ENCODE data around the gene SBNO1. TPM values are rescaled to one million over a fixed set of nuclear protein-coding genes. Genes with fewer than 3 reads are reported as not detected.
A peak's percentile ranks its signal among the peaks of the same experiment; 100 is the strongest.
"Not testable (repeated sequence)": the region's sequence is repeated elsewhere in the genome, so short reads cannot be mapped to it uniquely, and the experiment has no call there.

SBNO1 gene
- polyA plus RNA-seq, 1 donor, result 18.7 TPM

DNA sequence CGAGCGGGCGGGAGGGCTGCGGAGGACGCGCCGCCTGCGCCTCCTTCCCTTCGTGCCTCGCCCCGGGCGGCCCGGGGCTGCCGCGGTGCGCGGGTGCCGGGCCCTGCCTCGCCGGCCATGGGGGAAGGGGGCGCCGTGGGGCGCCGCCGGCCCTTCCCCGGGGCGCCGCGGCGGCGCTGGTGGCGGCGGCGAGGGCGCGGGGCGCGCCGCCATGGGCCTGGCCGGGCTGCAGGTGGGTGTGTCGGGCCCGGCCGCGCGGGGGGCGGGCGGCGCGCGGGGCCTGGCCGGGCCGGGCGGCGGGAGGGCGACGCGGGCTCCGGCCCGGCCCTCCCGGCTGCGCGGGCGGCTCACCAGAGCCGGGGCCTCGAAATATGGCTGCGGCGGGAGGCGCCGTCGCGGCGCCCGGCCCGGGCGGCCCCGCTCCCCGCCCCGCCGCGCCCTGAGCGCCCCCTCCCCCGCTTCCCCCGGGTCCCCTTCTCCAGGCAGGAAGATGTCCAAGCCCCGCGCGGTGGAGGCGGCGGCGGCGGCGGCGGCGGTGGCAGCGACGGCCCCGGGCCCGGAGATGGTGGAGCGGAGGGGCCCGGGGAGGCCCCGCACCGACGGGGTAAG, 24.4 kb upstream of the SBNO1 start:
- DNase-seq (ENCODE audit: low read depth), result no peak

DNA sequence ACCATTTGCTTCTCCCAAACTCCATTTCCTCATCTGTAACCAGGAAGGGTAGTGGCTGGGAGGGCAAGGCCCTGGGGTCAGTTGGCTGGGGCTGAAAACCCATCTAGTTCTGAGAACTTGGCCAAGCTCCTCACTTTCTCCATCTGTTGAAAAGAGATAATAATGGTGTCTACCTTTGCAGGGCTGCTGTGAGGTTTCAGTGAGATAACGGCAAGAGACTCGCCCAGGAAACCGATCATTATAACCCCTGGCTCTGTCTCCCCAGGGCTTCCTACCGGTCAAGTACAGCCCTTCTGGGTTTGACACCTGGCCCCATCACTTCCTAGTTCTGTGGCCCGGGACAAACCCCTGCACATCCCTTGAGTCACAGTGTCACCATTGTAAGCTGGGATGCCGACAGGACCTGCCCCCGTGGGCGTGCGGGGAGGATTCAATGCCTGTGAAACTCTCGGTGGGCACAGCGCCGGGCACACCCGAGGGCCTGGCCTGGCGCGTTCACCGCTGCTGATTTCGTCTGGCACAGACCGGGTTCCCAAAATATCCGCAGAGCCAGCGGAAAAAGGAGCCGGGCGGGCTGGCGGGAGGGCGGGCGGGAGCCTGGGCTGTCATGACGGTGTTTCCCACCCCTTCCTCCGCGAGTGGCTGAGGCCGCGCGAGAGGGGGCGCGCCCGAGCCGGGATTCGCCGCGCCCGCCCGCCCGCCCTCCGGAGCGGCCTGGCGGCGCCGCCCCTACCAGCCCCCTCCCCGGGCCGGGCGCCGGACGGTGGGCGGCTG, 23.7 kb upstream of the SBNO1 start:
- DNase-seq (ENCODE audit: low read depth), result no peak

DNA sequence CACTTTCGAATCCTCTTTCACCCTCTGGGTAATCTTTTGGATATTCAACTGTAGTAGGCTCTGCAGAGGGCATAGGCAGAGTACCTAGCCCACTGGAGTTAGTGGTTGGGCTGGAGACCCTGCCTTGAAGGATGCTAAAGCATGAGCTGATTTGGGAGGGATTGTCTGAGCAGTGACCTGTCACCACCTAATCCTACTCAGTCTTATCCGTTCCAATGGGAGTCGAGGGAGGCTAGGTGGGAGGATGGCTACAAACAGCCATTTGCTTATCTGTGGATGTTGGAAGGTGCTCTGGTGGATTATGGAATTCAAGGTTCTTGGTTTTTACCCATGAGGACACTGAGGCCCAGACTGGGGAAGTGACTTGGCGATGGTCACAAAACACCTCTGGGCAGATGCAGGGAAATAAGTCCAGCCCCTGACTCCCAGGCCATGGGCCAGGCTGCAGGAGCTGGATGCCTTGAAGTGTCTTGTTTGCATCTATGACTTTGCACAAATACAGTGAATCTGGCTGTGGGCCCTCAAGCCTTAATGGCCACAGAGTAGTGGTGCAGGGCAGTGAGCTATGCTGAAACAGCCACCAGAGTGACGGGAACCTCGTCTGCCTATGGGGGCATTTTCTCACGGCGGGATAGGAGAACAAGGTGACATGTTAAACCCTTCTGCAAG, 23.0 kb upstream of the SBNO1 start:
- DNase-seq (ENCODE audit: low read depth), result no peak

DNA sequence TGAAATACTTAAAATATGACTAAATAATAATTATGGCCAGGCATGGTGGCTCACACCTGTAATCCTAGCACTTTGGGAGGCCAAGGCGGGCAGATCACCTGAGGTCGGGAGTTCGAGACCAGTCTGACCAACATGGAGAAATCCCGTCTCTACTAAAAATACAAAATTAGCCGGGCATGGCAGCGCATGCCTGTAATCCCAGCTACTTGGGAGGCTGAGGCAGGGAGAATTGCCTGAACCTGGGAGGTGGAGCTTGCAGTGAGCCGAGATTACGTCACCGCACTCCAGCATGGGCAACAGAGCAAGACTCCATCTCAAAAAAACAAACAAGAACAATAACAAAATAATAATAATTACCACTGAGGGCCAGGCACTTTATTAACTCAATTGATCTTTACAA, 20.9 kb upstream of the SBNO1 start:
- not testable (repeated sequence) for DNase-seq (ENCODE audit: low read depth)

DNA sequence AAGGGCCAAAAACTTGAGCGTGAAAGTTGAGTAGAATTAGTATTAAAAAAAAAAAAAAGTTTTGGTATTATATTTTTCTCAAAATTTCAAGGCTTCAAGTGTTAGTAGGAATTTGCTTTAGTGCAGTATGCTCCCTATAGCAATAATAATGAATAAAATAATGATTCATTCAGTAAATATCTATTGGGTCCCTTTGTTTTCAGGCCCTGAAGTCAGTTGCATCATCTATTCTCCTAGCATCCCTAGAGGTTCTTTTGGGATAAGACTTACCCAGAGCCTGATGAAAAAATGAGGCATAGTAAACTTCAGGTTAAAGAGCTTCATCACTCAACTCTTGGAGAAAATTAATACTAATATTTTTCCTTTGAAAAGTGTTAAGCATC, 20.3 kb upstream of the SBNO1 start:
- no peak for DNase-seq (ENCODE audit: low read depth)

DNA sequence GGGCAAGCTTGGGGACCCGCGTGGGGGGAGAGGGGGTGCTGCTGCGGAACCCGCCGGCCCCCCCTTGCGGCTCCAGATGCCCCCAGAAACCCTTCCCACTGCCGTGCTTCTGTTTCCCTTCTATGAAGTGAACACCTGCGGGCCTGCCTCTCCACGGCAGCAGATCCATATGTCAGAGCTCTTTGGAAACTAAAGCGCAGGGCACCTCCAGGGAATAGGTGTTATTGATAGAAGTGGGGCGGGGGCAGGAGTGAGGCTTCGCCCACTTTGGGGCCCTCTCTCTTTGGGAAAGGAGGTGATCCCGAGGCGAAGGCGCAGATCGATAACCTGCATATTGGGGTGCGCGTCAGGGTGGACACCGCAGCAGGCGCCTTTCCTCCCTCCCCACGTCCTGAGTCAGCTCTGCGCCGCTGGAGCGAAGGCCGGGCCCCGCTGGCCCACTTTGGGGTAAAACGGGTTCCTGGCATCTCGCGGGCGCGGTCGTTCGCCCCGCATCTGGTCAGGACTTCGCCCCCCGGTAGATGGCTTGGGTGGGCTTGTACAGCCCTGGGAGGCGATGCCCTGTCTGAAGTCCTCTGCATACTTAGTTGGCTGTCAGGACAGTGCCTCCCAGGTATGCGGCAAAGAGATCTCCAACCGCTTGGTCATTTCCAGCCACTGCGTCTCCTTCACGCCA, 19.8 kb upstream of the SBNO1 start:
- no peak for DNase-seq (ENCODE audit: low read depth)

DNA sequence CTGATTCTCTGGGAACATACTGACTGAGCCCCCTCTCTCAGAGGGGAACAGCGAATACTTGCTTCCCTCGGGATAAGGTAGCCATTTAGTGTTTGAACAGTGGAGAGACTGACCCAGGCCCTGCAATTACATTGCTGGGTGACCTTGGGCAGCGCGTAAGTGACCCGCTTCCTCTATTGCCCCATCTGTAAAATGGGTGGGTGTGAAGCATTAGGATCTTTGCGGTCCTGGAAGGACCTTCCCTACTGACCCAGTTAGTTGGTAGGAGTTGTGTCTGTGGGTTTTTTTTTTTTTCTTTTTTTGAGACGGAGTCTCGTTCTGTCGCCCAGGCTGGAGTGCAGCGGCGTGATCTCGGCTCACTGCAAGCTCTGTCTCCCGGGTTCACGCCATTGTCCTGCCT, 18.0 kb upstream of the SBNO1 start:
- no peak for DNase-seq (ENCODE audit: low read depth)

DNA sequence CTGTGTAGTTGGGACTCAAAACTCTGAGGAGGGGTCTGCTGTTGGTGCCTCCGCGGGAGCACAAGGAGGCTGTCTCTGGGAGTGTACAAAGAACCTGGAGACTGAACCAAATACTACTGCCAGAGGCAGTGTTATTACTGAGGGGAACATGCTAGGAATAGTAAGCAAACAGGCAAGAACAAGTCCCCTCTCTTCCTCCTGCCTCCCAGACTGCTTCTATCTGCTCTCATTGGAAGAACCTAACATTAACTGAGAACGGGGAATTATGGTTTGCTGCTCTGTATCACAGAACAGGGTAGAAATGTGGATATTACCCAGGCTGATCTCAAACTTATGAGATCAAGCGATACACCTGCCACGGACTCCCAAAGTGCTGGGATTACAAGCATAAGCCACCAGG, 14.7 kb upstream of the SBNO1 start:
- no peak for DNase-seq (ENCODE audit: low read depth)

DNA sequence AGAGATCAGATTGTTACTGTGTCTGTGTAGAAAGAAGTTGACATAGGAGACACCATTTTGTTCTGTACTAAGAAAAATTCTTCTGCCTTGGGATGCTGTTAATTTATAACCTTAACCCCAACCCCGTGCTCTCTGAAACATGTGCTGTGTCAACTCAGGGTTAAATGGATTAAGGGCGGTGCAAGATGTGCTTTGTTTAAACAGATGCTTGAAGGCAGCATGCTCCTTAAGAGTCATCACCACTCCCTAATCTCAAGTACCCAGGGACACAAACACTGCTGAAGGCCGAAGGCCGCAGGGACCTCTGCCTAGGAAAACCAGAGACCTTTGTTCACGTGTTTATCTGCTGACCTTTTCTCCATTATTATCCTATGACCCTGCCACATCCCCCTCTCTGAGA, 7.8 kb upstream of the SBNO1 start:
- not testable (repeated sequence) for DNase-seq (ENCODE audit: low read depth)

DNA sequence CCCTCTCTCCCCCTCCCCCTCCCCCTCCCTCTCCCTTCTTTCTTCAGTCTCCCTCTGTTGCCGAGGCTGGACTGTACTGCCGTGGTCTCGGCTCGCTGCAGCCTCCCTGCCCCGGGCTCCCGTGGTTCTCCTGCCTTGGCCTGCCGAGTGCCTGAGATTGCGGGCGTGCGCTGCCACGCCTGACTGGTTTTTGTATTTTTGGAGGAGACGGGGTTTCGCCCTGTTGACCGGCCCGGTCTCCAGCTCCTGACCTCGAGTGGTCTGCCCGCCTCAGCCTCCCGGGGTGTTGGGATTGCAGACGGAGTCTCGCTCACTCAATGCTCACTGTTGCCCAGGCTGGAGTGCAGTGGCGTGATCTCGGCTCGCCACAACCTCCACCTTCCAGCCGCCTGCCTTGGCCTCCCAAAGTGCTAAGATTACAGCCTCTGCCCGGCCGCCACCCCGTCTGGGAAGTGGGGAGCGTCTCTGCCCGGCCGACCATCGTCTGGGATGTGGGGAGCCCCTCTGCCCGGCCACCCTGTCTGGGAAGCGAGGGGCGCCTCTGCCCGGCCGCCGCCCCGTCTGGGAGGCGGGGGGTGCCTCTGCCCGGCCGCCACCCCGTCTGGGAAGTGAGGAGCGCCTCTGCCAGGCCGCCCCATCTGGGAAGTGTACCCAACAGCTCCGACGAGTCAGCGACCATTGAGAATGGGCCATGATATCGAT, 7.2 kb upstream of the SBNO1 start:
- not testable (repeated sequence) for DNase-seq (ENCODE audit: low read depth)

DNA sequence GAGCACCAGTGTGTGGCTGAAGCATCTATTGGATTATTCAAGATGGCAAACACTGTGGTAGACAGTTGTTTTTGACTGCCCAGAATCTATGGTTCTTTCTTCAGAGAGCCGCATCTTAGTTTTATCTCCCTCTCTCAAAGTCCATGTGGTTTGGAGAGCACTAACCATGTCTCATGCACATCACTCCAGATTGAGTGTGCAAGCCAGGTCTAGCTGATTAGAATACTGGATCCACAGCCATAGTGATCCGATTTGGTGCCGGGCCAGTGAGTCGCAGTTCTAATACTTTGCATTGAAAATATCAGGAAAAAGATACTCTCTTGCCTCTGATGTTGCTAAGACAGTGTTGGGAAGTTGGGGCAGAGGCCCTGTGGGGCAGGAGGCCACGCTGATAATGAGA, 4.6 kb upstream of the SBNO1 start:
- no peak for DNase-seq (ENCODE audit: low read depth)

DNA sequence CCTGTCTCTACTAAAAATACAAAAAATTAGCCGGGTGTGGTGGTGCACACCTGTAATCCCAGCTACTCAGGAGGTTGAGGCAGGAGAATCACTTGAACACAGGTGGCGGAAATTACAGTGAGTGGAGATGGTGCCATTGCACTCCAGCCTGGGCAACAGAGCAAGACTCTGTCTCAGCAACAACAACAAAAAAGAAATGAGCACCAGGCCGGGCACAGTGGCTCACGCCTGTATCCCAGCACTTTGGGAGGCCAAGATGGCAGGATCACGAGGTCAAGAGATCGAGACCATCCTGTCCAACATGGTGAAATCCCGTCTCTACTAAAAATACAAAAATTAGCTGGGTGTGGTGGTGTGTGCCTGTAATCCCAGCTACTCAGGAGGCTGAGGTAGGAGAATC, 3.8 kb upstream of the SBNO1 start:
- DNase-seq (ENCODE audit: low read depth), result not testable (repeated sequence)

DNA sequence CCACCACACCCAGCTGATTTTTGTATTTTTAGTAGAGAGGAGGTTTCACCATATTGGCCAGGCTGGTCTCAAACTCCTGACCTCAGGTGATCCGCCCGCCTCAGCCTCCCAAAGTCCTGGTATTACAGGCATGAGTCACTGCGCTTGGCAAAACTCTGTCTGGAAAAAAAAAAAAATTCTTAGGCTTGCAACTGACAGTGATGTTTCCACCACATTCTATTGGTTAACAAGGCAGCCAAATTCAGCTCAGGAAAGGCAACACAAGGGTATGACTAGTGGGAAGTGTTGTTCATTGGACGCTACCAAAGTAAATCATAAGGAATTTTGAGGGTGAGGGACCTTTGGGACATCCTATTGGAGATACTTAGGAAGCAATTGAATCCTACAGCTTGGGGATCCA, 2.9 kb upstream of the SBNO1 start:
- no peak for DNase-seq (ENCODE audit: low read depth)

DNA sequence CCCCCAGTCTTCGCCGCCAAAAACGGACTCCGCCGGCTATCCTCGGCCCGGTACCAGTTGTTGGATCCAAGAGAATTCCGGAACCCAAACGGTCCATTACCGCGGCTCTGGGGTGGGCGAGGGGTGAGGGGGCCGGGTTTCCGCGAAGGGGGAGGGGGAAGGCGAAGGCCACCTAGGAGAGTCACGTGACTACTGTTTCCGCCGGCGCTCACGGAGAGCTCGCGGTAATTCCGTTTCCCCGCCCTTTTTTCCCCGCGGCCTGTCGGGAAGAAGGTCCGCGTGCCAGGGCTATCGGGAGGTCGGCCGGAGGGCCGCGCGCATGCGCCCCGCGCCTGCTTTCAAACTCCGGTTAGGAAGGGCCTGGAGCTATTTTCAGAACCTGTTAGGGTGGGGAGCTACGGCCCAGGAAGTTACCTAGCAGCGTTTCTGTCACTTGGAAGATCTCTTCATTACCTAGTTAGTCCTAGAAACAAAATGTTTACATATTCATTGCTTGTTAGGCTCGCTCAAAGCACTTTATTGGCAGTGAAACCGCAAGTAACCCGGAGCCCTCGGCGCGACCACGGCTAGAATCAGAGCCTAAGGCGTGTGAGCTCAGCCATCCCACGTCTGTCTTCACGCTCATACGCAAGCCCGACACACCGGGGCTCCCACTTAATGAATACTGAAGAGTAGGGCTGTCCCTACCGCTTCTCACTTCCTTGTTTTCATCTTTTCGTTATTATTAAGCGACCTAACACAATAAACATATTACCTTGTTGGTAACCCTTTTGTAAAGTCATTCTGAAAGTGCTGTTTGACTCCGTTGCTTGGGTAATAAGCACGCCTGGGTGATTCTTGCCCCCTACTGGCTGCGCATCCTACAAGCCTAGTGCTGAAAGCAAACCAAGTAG, 624 bp upstream of the SBNO1 start:
- DNase-seq (ENCODE audit: low read depth), result peak; percentile 97

DNA sequence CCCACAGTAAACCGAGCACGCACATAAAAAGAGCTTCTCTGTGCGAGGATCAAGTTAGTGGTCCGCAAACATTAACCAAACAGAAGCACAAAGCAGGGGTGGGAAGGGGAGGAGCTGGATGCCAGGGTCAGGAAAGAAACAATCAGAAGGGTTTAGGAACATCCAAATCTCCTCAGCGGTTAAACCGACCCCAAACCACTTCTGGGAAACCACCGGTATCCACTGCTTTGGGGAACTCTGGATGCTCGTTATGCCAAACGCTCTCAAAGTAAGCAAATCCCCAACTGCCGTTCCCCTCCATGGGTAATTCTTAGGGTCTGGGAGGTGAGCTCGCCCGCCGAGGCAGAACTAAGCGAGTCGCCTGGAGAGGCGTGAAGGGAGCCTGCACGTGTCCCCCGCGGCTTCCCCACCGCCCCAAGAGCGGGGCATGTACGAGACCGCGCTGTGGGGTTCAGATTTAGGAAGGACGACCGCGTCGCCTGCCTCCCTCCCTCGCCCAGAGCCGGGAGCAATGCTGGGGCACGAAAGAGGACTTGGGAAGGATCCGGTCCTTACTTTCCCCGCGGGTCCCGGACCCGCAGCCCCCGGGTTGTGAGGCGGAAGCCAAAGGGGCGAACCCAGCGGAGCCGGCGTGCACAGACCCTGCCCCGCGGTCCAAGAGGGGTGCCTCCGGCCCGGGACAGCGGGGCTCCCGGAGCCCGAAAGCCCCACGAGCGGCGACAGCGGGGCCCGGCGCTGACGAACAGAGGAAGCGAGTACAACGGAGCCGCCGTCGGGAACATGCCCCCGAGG, 711 bp downstream of the SBNO1 start:
- DNase-seq (ENCODE audit: low read depth), result no peak

DNA sequence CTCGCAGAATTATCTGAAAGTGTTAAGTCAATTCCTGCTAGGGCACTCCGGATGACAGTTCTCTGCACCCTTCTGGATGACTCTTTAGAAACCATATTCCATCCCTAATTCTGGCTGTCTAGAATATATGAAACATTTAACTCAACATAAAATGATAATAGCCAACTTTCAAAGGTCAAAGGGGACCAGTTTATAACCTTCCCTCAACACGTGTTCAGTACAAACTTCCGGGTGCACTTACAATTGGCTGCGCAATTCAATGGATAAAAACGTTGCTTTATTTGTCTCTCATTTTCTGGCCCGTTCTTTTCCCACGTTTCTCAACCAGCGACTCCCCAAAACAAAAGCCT, 1.3 kb downstream of the SBNO1 start:
- no peak for DNase-seq (ENCODE audit: low read depth)

DNA sequence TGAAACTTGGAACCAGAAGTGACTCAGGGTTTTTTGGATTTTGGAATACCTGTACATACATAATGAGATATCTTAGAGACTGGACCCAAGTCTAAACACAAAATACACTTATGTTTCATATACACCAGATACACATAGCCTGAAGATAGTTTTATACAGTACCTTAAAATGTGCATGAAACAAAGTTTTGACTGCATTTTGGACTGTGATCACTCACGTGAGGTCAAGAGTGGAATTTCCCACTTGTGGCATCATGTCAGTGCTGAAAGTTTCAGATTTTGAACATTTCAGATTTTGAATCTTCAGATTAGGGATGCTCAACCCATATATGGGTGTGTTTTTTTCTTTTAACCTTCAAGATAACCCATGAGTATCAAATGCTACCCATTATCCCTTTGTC, 6.6 kb downstream of the SBNO1 start:
- no peak for DNase-seq (ENCODE audit: low read depth)

DNA sequence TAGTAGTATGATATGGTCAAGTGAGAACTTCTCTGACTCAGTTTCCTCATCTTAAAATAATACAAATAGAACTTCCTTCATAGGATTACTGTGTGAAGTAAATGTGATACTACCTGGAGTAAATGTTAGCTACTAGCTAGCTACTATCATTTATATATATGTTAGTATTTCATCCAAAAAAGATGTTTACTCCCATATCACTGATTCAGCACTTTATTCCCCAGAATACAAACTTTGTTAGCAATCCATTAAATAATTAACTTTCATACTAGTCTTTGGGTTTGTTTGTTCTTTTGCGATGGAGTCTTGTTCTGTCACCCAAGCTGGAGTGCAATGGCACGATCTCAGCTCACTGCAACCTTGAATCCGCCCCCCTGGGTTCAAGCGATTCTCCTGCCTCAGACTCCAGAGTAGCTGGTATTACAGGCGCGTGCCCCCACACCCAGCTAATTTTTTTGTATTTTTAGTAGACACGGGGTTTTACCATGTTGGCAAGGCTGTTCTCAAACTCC, 8.4 kb downstream of the SBNO1 start:
- no peak for DNase-seq (ENCODE audit: low read depth)

DNA sequence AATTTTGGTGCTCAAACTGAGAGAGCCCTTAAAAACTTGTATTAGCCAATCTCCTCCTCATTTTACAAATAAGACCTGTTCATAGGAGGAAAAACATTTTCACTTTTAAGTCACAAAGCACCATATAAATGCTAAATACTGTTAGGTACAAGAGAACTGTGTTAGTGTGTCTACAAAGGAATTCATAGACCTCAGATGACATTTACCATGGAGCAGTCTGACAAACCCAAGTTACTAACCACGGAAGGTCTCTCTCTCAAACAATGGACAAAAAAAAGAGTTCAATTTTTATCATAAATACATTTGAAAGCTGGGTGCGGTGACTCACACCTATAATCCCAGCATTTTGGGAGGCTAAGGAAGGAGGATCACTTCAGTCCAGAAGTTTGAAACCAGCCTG, 10.0 kb downstream of the SBNO1 start:
- DNase-seq (ENCODE audit: low read depth), result no peak

DNA sequence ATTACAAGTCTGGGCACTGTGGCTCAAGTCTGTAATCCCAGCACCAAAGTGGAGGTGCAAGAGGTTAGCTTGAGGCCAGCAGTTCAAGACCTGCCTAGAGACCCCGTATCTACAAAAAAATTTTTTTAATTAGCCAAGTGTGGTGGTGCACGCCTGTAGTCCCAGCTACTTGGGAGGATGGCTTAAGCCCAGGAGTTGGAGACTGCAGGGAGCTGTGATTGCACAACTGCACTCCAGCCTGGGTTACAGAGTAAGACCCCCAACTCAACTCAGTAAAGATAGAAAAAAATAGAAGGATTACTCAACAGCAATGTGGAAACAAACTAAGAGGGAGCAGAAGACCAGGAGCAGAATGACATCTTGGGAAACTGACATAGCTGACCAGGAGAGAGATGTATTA, 13.3 kb downstream of the SBNO1 start:
- no peak for DNase-seq (ENCODE audit: low read depth)
